CD4-positive, CD25-positive, alpha-beta regulatory T cell (primary cell): ENCODE data around the gene PRKCI. TPM values are rescaled to one million over a fixed set of nuclear protein-coding genes. Genes with fewer than 3 reads are reported as not detected.
A peak's percentile ranks its signal among the peaks of the same experiment; 100 is the strongest.

Experiments
- ATAC-seq, 2 donors: fragments of 150-1000 bp; cut with Tn5 transposase; one replicate each; pipeline ENCODE4 v1.10.0; 2021; ENCODE audit warnings: low read depth in 2 of 2, moderate number of reproducible peaks in 2 of 2, moderate library complexity in 1 of 2
- DNase-seq, 3 donors: peaks; one replicate each; pipeline versions ENCODE4 v3.0.0 to v3.0.0-alpha.2; 2012 to 2022; ENCODE audit warnings: mixed read lengths in 1 of 3
- H3K27ac ChIP-seq: one replicate; pipeline ENCODE4 v1.7.0; 2013; ENCODE audit warnings: mild to moderate bottlenecking, low read length; ENCODE audit not compliant: insufficient read depth, poor library complexity, severe bottlenecking
- H3K27me3 ChIP-seq: one replicate; pipeline ENCODE4 v1.7.0; 2013; ENCODE audit warnings: low read length; ENCODE audit not compliant: control insufficient read depth, insufficient read depth
- H3K36me3 ChIP-seq: one replicate; pipeline ENCODE4 v1.7.0; 2013; ENCODE audit warnings: mild to moderate bottlenecking, low read length, moderate library complexity; ENCODE audit not compliant: control insufficient read depth, insufficient read depth
- H3K4me1 ChIP-seq: 2 replicates; pipeline ENCODE4 v1.7.0; 2013; ENCODE audit warnings: mild to moderate bottlenecking, low read length; ENCODE audit not compliant: insufficient read depth, control insufficient read depth, poor library complexity, severe bottlenecking
- H3K4me3 ChIP-seq: one replicate; pipeline ENCODE4 v1.7.0; 2013; ENCODE audit warnings: low read depth, mild to moderate bottlenecking, low read length, moderate library complexity
- H3K9me3 ChIP-seq, 2 experiments: 1 replicate in 1 of 2; 2 replicates in 1 of 2; pipeline ENCODE4 v1.7.0; 2013; ENCODE audit warnings: low read length in 2 of 2, mild to moderate bottlenecking in 1 of 2, moderate library complexity in 1 of 2; ENCODE audit not compliant: control insufficient read depth in 2 of 2
- H3K27ac Mint-ChIP-seq, 3 donors: one replicate each; pipeline ENCODE4 v1.8.0; 2020 to 2022; ENCODE audit warnings: mild to moderate bottlenecking in 3 of 3, mixed read lengths in 3 of 3, moderate library complexity in 2 of 3
- H3K27me3 Mint-ChIP-seq: one replicate; pipeline ENCODE4 v1.8.0; 2022; ENCODE audit warnings: mild to moderate bottlenecking, mixed read lengths
- H3K36me3 Mint-ChIP-seq: one replicate; pipeline ENCODE4 v1.8.0; 2020; ENCODE audit warnings: mixed read lengths
- H3K4me1 Mint-ChIP-seq, 4 donors: one replicate each; pipeline ENCODE4 v1.8.0; 2020 to 2022; ENCODE audit warnings: mixed read lengths in 4 of 4, mild to moderate bottlenecking in 1 of 4
- H3K4me3 Mint-ChIP-seq, 4 donors: one replicate each; pipeline ENCODE4 v1.8.0; 2020 to 2022; ENCODE audit warnings: mild to moderate bottlenecking in 4 of 4, mixed read lengths in 4 of 4, moderate library complexity in 3 of 4
- H3K9me3 Mint-ChIP-seq, 7 donors: one replicate each; pipeline ENCODE4 v1.8.0; 2020 to 2022; ENCODE audit warnings: mixed read lengths in 7 of 7, mild to moderate bottlenecking in 3 of 7, moderate library complexity in 2 of 7
- polyA plus RNA-seq, 4 donors: library from polyadenylated mRNA; unstranded; fragments of 300-500 nt; fragmentation: Illumina TruSeq; gene quantifications; one replicate each; pipeline ENCODE4 v1.2.3, GENCODE V29; 2021
- total RNA-seq: library from RNA; stranded (reverse); gene quantifications from one replicate; pipeline ENCODE4 v1.2.3, GENCODE V29; 2022

The PRKCI gene
- total RNA-seq, result 20.8 TPM
- polyA plus RNA-seq, result 10 to 100 TPM; 14.1 to 18.6 (median 18.2) TPM

DNA sequence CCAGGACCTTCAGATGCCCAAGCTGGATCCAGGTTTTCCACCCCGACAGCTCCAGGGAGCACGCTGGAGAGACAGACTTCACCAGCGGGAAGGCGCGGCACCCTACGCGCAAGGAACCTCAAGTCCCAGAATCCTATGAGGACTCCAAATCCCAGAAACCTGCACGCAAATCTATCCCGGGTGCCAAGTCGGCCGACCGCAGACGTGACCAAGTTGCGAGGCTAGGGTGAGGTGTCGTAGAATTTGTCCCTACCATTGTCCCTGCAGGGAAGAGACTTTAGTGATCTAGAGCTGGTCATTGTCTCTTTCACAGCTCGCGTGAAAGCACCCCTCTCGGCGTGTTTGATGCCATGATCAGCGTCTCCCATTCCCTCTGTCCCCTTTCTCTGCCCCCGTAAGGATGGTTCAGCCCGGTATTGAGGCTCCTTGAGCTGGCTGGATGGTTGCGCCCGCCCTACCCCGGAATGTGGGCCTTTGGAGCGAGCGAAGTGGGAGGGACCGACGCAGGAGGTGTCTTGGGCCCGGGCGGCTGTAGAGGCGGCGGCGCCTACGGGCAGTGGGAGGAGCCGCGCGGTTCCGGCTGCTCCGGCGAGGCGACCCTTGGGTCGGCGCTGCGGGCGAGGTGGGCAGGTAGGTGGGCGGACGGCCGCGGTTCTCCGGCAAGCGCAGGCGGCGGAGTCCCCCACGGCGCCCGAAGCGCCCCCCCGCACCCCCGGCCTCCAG is at the start of gene PRKCI:
Gene PRKCI, plus strand, starts transcription at position 501 of the 723 bp plus-strand sequence. CDS start 246 bp downstream, outside the sequence.
- peak; percentile 78 to 98 (median 87) for DNase-seq
- H3K4me3 ChIP-seq, result peak within 1 kb of the TSS; percentile 92
- no peaks in the 10 kb centered on the region for H3K27me3 ChIP-seq
- peaks cover 22% of the 10 kb centered on the region for H3K4me1 ChIP-seq
- Mint-ChIP-seq H3K36me3 (no peaks in the 10 kb centered on the region), H3K9me3 (no peaks in the 10 kb centered on the region), H3K4me1 (peaks cover 17 to 45% (median 31%) of the 10 kb centered on the region in 4 donors), H3K27me3 (peaks cover 5% of the 10 kb centered on the region), H3K27ac (peak within 1 kb of the TSS; percentile 89 to 96 (median 94)), H3K4me3 (peak within 1 kb of the TSS; percentile 94 to 99 (median 97))
- H3K27ac ChIP-seq, result peak within 1 kb of the TSS; percentile 74
- no peaks in the 10 kb centered on the region for H3K9me3 ChIP-seq
- peak; percentile 94 to 95 for ATAC-seq
- H3K36me3 ChIP-seq, result no peaks in the 10 kb centered on the region

DNA sequence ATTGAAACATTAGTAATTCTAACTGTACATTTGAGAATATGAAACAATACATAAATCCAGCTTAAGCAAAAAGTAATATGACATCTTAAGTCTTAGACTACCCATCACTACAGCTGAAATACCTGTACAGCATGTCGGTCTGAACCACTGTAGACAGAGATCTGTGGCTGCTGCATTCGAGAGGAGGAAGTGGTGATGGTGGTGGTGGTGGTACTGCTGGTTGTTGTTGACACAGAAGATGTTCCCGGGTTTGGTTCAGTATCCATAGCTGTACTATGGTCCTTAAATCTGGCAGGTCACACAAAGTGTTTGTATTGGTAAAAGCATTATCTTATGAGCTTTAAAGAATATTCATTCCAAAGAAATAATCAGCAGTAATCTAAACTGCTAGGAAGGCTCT is 43.6 kb upstream of the PRKCI start:
- no peaks in the 10 kb centered on the region for H3K9me3 ChIP-seq
- DNase-seq (peak; percentile 34 to 86 (median 71)), ATAC-seq (peak; percentile 67 to 68)
- Mint-ChIP-seq H3K27ac (peak overlapping the region; percentile 44 to 76 (median 67)), H3K4me3 (peak overlapping the region; percentile 79 to 99 (median 91)), H3K4me1 (peaks cover 27 to 54% (median 43%) of the 10 kb centered on the region in 4 donors), H3K36me3 (peaks cover 33% of the 10 kb centered on the region), H3K27me3 (peaks cover 4% of the 10 kb centered on the region), H3K9me3 (peaks cover 0 to 2% (median 0%) of the 10 kb centered on the region in 7 donors)
- peak overlapping the region; percentile 96 for H3K4me3 ChIP-seq
- H3K4me1 ChIP-seq, result peaks cover 67% of the 10 kb centered on the region
- peaks cover 40% of the 10 kb centered on the region for H3K36me3 ChIP-seq
- peak overlapping the region; percentile 98 for H3K27ac ChIP-seq
- H3K27me3 ChIP-seq, result no peaks in the 10 kb centered on the region

DNA sequence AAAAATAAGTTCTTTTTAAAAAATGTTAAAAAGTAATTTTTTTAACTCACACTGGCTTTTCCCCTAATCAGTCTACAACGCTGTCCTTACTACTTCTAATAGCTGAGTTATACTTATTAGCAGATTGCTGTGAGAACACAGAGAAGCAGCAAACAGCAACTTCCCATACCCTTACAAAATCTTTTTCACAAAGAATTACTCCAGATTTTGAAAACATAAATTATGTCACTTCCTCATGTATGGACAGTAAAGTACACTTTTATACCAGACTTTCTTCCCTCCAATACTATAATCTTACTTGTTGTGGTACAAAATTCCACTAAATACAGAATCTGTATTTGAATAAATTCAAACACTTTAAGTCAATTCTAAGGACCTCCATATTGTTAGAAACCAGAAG is 42.8 kb upstream of the PRKCI start:
- peaks cover 4% of the 10 kb centered on the region for H3K27me3 Mint-ChIP-seq

DNA sequence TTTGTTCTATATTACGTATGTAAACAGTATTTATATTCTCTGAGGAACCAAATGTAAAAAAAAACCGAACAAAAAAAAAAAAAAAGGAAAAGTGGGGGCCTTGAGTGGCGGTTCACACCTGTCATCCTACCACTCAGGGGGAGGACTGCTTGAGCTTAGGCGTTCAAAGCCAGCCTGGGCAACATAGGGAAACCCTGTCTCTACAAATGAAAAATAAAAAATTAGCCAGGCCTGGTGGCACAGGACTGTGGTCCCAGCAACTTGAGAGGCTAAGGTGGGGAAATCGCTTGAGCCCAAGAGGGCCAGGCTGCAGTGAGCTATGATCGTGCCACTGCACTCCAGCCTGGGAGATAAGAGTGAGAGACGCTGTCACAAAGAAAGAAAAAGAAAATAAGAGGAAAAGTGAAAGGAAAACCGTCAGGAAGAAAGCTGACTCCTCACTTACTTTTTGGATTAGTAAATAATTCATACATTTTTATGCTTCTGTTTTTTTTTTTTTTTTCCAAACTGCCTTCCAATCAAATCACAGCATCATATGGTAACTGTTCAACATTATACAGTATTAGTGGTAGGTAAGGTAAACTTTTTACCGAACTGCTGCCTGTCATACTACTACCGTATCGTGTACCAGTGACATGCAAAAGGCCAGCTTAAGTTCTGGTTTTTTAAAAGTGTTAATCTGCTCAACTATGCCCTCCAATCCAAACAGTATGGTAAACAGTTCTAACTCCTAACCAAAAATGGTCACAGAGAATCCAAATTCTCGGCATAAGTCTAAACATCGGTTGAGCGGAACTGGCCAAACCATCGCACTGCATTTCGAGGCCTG is 41.9 kb upstream of the PRKCI start:
- Mint-ChIP-seq H3K4me1 (peaks cover 20 to 44% (median 32%) of the 10 kb centered on the region in 4 donors), H3K36me3 (peaks cover 26% of the 10 kb centered on the region)
- no peaks in the 10 kb centered on the region for H3K9me3 ChIP-seq

More for the DNA sequence above, 42.8 kb upstream of the PRKCI start:
- no peak for ATAC-seq
- peaks cover 60% of the 10 kb centered on the region for H3K4me1 ChIP-seq
- peak in 1 of 3 donors; percentile 11 for DNase-seq
- peaks cover 34% of the 10 kb centered on the region for H3K36me3 ChIP-seq
- Mint-ChIP-seq H3K36me3 (peaks cover 31% of the 10 kb centered on the region), H3K4me1 (peaks cover 25 to 52% (median 39%) of the 10 kb centered on the region in 4 donors), H3K27ac (peak overlapping the region; percentile 98 to 100 (median 99)), H3K4me3 (peak overlapping the region; percentile 97 to 99 (median 98)), H3K9me3 (peaks cover 0 to 2% (median 0%) of the 10 kb centered on the region in 7 donors)
- H3K27me3 ChIP-seq, result no peaks in the 10 kb centered on the region
- peak overlapping the region; percentile 96 for H3K4me3 ChIP-seq
- no peaks in the 10 kb centered on the region for H3K9me3 ChIP-seq
- peak overlapping the region; percentile 98 for H3K27ac ChIP-seq

DNA sequence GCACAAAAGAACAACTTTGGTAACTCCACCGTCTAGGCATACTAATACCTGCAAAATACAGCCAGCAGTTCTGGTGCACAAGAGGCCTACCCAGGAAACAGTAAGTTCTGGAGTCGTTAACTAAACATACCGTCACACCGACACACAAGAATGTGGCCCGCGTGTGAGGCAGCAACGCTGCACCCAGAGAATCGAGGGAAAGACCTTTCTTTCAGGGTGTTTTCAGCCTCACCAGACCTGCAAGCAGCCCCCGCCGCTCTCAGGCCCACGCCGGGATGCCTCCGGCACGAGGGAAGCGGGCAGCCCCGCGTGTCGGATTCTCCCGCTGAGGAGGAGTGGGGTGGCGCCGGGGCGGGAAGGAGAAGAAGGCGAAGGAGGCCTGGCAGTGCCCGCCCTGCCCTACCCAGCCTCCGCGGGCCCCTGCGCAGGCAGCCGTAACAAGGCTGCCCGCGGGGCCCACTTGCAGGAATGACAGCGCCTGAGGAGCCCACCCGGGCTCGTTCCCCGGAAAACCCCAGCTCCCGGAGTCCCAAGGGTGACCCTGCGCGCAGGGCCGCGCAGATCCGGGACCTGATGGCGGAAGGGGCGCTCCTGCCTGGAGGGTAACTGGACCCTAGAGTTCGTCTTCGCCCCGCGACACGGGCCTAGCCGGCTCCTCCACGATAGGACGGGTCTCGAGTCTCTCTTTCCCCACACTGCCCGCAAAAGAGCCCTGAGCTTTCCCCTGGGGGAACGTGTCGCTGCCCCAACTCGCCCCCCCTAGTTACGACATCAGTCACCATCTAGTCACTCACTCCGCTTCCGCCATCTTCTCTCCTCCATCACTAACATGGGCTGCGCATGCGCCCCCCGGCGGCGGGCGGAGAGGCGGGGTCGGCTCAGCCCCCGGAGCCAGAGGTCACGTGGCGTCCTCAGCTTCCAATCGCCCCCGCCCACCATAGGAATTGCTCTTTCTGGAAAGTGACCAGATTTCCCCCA is 41.0 kb upstream of the PRKCI start, which contains the start of gene PHC3:
Gene PHC3, minus strand, starts transcription at position 826 of the 978 bp plus-strand sequence. Its CDS starts 18 bp downstream, at position 808.
- ATAC-seq (peak; percentile 65 to 68), DNase-seq (peak; percentile 86 to 93 (median 91))
- Histone ChIP-seq H3K27ac (peak within 1 kb of the TSS; percentile 98), H3K36me3 (peaks cover 21% of the 10 kb centered on the region), H3K4me1 (peaks cover 50% of the 10 kb centered on the region), H3K4me3 (peak within 1 kb of the TSS; percentile 96), H3K27me3 (no peaks in the 10 kb centered on the region), H3K9me3 (no peaks in the 10 kb centered on the region)
- Mint-ChIP-seq H3K27me3 (peaks cover 4% of the 10 kb centered on the region), H3K4me1 (peaks cover 20 to 40% (median 30%) of the 10 kb centered on the region in 4 donors), H3K36me3 (peaks cover 23% of the 10 kb centered on the region), H3K4me3 (peak within 1 kb of the TSS; percentile 97 to 99 (median 98)), H3K9me3 (no peaks in the 10 kb centered on the region), H3K27ac (peak within 1 kb of the TSS; percentile 98 to 100 (median 100))

More for the DNA sequence above, 41.9 kb upstream of the PRKCI start:
- ATAC-seq, result peak; percentile 23 to 43
- Histone ChIP-seq H3K4me1 (peaks cover 51% of the 10 kb centered on the region), H3K27ac (peak overlapping the region; percentile 98), H3K36me3 (peaks cover 25% of the 10 kb centered on the region), H3K27me3 (no peaks in the 10 kb centered on the region), H3K4me3 (peak overlapping the region; percentile 96)
- H3K27ac Mint-ChIP-seq, result peak overlapping the region; percentile 98 to 100 (median 99)
- peaks cover 0 to 1% (median 0%) of the 10 kb centered on the region in 7 donors for H3K9me3 Mint-ChIP-seq
- DNase-seq, result peak in 2 of 3 donors; percentile 37 to 58
- H3K4me3 Mint-ChIP-seq, result peak overlapping the region; percentile 97 to 99 (median 98)
- H3K27me3 Mint-ChIP-seq, result peaks cover 4% of the 10 kb centered on the region

DNA sequence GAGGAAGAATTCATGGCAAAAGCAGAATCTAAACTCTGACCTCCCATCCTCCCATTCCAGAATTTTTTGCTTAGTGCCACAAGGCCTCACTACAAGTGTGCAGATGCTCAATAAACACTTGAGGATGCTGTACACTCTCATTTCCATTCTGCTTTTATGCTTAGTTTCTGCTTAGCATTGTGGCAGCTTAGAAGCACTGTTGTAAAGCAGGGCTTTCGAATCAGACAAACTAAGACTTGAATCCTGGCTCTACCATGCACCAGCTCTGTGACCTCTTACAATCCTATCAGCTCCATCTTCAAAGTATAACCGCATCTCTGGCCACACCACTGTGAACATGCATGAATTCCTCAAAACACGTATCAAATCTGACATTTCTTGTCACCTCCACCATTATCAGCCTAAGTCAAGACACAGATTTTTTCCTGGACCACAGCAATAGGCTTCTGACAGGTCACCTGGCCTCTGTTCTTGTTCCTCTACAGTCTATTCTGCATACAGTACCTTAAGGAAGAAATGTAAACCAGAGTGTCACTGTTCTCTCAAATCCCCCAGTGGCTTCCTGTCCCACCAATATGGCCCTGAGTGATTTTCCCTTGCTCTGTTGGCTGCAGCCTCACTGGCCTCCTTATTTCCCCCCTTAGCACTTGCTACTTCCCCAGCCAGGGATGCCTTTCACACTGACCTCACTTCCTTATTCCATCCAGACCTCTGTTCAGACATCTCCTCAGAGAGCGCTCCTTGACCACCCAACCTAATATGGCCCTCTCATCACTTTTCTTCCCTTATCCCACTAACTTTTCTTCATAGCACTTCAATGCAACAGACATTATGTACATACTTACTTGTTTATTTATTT is 32.6 kb upstream of the PRKCI start:
- H3K9me3 Mint-ChIP-seq, result no peaks in the 10 kb centered on the region

More for the DNA sequence above, 32.6 kb upstream of the PRKCI start:
- DNase-seq (no peak), ATAC-seq (peak; percentile 11 to 26)
- H3K27me3 Mint-ChIP-seq, result peaks cover 11% of the 10 kb centered on the region
- H3K36me3 Mint-ChIP-seq, result no peaks in the 10 kb centered on the region
- peaks cover 0 to 13% (median 9%) of the 10 kb centered on the region in 4 donors for H3K4me1 Mint-ChIP-seq
- Histone ChIP-seq H3K27ac (no peak overlapping the region), H3K9me3 (no peaks in the 10 kb centered on the region), H3K27me3 (peaks cover 2% of the 10 kb centered on the region), H3K36me3 (no peaks in the 10 kb centered on the region), H3K4me1 (no peaks in the 10 kb centered on the region), H3K4me3 (peak overlapping the region; percentile 41)
- H3K27ac Mint-ChIP-seq, result peak overlapping the region in 1 of 3 donors; percentile 25
- H3K4me3 Mint-ChIP-seq, result peak overlapping the region in 1 of 4 donors; percentile 62
